DND-41 (cell line): ENCODE data around the gene MSRB3.

Experiments
- CTCF ChIP-seq: IDR thresholded peaks from 2 replicates; pipeline ENCODE4 v1.5.1; 2012; ENCODE audit warnings: borderline replicate concordance, low read length, moderate library complexity, mild to moderate bottlenecking; ENCODE audit not compliant: poor library complexity, severe bottlenecking; ENCODE audit errors: extremely low read depth
- EZH2 ChIP-seq: IDR thresholded peaks from 3 replicates; pipeline ENCODE4 v1.6.1; 2012; ENCODE audit warnings: borderline replicate concordance, low read depth, mild to moderate bottlenecking, moderate library complexity, low read length, inconsistent platforms; ENCODE audit not compliant: severe bottlenecking

GRCh38 chr12:65470256-65470655, 191.8 kb downstream of the MSRB3 start:
- no peak for TF ChIP-seq CTCF
- no peak for TF ChIP-seq EZH2
